Stimulated activated CD8-positive, alpha-beta memory T cell treated with anti-CD3 and anti-CD28 coated beads, Interleukin-12 subunit alpha, Interleukin-12 subunit beta, amount 100 ng/mL, for 4 hours (primary cell): ENCODE measurements around the gene TMEM19.

Source experiments
- DNase-seq: peaks from one replicate; pipeline ENCODE4 v3.0.0-alpha.2; 2020; ENCODE audit warnings: low read depth

TMEM19 gene

DNA sequence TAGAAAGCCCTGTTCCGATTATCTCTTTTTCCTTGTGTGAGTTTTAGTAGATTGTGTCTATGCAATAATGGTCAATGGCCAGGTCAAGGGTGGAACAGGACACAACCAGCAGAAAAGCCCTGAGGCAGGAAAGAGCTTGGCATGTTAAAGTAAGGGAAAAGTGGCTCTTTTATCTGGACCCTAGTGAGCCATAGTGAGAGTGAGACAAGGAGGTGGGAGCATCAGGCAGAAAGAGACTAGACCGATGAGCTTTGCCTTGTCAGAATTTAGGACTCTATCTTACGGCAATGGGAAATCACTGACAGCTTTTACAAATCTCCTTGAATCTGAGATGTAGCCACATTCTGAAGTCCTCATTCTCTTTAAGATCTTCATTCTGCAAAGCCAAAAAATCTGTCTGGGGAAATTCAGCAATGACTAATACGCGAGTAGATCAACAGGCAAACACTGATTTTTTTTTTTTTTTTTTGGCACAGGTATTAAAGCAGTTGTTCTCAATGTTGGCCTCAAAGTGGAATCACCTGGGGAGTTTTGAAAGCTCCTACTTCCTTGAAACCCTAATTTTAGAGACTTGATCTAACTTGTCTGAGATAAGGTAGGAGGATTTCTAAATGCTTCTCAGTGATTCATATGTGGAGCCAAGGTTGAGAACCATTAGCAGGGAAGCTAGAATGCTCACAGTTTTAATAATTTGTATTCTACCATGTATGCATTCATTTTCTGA is 33.9 kb downstream of the TMEM19 start:
- DNase-seq, result no peak

DNA sequence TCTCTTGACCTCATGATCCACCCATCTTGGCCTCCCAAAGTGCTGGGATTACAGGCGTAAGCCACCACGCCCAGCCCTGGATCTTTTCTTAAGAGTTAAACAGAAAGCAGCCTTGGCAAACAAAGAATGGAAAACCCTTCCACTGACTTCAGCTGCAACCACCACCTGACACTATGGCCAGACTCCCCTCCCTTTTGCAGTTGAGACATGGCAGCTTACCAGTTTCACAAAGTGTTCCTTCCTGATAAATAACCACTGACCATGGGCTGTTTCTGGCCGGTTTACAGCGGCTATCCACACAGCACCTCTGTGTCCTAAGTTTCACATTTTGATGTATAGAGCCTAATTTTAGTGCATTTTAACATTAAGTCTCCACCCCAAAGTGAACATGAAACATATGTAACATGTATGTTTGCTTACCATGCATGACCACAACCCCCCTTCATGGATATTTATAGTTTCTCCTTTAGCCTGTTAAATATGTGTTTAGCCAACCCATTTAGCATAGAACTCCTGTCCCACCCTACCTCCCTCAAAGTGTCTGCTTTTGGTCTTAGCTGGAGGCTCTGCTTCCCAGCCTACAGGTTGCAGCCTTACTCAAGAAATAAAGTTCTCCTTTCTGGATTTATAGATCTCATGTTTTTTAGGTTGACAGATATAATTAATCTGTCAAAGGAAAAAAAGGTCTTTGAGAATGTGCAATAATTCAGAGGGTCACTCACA is 36.1 kb downstream of the TMEM19 start:
- no peak for DNase-seq

DNA sequence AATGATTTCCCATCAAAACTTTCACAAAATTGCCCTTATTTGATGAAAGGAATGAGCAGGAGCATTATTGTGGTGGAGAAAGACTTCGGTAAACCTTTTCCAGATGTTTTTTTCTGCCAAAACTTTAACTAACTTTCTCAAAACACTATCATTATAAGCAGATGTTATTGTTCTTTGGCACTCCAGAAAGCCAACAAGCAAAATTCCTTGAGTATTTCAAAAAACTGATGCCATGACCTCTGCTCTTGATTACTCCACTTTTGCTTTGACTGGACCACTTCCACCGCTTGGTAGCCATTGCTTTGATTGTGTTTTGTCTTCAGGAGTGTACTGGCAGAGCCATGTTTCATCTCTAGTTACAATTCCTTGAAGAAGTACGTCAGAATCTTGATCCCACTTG is 39.1 kb downstream of the TMEM19 start:
- DNase-seq, result no peak

DNA sequence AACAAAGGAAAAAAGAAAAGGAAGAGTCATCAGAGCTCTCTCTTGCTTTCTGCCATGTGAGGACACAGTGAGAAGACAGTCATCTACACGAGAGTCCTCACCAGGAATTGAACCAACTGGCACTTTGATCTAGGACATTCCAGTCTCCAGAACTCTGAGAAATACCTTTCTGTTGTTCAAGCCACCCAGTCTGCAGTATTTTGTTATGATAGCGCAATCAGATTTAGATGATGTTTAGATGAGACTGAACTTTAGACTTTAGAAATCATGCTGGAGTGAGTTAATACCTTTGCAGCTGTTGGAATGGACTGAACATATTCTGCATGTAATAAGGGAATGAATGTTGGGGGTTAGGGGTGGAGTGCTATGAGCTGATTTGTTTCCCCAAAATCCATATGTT is 40.7 kb downstream of the TMEM19 start:
- DNase-seq, result no peak

DNA sequence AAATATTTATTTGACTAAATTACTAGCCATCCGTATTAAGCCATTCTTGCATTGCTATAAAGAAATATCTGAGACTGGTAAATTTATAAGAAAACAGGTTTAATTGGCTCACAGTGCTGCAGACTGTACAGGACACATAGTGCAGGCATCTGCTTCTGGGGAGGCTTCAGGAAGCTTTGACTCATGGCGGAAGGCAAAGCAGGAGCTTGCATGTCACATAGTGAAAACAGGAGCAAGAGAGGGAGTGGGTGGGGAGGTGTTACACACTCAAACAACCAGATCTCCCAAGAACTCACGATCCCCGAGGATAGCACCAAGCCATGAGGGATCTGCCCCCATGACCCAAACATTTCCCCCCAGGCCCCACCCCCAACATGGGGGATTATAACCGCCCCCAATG is 42.1 kb downstream of the TMEM19 start:
- no peak for DNase-seq

DNA sequence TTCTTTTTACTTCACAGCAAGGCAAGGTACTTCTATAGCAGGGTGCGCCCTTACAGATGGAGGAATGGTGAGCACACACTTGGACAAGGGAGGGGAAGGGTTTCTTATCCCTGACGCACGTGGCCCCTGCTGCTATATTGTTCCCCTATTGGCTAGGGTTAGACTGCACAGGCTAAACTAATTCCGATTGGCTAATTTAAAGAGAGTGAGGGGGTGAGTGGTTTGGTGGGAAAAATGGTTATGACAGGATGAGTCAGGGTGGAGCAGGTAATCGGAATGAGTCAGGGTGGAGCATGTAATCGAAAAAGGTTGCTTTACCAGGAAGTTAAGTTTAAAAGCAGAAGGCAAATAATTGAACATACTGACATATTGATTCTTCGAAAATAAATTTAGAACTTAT is 45.1 kb downstream of the TMEM19 start:
- DNase-seq, result no peak

DNA sequence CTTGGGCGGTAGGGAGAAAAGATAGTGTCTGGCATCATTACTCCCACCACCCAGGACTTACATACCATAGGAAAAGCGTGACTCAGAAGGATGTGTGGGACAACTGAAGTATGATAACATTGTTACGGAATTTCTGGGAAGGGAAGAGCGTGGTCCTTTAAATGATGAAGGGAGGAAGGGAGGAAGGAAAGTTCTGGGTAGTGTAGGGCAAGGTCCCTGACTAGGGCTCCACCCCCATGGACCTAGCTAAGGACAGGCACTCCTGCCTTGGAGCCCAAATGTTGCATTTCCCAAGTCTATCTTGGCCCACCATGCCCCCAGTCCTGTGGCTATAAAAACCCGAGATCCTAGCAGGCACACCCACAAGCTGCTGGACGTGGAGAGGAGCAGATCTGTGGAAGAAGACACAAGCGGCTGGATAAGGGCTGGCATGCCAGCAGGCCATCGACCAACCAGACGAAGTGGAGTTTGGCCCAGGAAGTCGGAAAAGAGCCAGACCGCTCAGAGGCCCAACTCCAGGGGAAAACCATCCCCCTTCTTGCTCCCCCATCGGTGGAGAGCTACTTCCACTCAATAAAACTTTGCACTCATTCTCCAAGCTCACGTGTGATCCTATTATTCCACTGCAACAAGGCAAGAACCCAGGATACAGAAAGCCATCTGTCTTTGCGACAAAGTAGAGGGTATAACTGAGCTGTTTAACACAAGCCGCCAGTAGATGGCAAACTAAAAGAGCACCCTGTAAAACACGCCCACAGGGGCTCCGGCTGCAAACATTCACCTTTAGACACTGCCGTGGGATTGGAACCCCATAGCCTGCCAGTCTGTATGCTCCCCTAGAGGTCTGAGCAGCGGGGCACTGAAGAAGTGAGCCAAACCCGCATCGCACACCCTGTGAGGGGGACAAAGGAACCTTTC is 45.8 kb downstream of the TMEM19 start:
- DNase-seq, result no peak

DNA sequence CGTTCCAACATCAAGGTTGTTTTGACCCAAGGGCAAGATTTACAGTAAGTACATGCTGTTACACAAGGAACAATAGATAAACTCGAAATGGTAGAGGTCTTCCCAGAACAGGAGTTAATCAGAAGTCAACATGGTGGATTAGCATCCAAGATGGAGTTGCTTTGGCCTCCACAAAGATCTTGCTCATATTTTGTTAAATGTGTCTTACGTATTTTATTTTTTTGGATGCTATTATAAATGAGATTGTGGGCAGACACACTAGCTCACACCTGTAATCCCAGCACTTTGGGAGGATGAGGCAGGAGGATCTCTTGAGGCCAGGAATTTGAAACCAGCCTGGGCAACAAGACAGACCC is 46.5 kb downstream of the TMEM19 start:
- no peak for DNase-seq

DNA sequence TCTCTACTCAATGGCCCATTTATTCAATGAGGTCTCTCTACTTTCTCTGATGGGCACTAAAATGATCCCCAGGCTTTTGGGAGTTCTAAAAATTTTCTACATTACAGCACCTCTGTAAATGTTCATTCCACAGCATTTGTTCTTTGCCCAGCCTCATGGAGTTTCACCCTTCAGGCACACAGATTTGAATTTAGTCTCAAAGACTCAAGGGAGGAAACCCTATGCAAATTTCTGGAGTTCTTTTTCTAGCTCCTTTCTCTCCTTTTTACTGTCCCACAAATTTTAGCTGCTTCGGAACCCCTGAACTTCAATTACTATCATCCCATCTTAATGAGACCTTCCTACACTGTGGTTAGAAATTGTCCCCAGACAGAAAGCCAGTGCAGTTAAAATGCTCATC is 51.3 kb downstream of the TMEM19 start:
- no peak for DNase-seq

DNA sequence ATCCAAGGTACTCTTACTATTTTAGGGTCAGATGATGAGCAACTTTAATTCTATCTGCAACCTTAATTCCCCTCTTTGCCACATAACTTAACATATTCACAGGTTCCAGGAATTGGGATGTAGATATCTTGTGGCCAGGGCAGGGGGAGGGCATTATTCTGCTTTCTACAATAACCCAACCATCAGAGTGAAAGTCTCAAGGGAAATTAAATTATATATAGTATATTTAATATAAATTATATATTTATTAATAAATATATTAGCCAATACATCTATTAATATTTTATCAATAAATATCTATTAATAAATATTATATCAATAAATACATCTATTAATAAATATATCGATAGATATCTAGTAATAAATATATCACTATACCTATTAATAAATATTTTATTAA is 57.1 kb downstream of the TMEM19 start:
- DNase-seq, result no peak

DNA sequence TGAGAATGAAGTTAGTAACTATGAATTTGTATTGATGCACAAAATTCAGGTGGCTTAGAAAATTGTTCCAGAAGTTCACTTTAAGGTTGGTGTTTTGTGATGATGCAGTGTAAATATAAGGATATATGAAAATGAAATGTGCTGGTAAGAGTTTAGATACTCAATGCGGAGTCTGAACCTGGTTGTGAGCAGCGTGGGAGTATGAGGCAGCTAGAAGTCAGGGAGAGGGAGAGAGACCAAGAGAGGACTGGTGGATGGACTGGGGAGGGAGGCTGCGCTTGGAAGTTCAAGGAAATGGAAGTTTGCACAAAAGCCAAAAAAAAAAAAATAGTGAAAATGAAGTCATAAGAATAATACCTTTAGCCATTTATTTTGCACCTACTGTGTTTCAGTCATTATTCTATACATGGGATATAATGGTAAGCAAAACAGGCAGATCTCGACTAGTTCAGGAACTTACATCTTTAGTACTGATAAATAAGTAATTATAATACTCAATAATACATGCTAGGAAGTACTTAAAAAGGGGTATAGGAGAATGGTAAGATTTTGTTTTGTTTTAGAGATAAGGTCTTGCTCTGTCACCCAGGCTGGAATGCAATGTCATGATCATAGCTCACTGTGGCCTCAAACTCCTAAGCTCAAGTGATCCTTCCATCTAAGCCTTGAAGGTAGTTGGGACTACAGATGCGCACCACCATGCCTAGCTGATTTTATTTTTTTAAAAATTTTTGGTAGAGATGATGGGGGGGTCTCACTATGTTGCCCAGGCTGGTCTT is 58.8 kb downstream of the TMEM19 start:
- DNase-seq, result no peak

DNA sequence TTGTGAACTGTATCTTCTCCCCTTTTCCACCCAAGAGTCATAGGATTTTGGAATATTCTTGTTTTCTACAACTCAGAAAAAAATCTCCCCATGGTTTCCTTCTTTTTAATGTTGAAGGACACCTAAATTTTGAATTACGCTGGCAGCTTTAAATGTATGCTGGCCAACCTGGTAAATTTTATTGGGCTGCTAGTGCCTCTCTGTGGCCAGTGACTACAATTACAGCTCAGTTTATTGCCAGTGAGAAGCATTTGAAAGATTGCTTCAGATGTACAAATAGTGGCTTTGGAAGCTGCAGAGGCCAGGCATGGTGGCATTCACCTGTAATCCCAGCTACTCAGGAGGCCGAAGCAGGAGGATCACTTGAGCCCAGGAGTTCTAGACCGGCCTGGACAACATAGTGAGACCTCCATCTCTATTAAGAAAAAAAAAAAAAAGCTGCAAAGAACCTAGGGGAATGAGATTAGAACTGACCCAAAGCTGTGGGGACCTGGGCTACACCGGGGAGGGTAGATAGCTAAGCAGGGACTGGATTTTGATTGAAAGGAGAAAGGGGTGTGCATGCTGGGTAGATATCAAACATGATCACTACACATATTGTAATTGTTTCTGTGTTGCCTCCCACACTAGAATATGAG is 61.2 kb downstream of the TMEM19 start:
- peak; percentile 25 for DNase-seq

DNA sequence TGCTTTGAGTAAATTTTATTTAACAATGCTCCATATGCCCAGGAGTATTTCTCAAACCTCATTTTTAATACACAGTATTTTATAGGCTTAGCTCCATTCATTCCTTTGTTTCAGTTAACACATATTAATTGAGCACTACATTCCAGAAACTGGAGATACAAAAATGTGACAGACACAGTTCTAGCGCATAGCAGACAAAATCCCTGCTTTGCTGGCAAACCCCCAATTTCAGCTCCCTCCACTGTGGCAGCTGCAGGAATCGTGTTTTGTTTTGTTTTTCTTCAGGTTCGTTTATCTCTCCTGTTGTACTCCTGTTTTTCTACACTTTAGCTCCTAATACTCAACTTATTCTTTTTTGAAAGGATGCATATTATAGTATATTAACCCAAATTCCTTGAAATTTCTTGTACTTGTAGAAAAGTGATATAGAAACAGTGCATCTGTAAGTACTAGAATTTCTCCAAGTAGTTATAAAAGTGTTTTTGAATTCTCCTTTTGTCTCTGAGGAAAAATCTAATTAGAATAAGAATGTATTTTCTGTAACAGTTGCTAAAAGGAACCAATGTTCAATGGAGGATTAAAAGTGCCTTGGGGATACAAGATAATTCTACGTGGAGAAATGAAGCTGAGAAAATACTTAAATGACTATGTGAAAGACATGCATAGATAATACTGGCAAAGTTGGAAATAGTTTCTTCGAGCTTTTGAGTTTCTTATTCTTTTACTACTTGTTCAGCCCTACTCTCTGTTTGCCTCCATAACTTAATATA is 62.4 kb downstream of the TMEM19 start:
- DNase-seq, result no peak

DNA sequence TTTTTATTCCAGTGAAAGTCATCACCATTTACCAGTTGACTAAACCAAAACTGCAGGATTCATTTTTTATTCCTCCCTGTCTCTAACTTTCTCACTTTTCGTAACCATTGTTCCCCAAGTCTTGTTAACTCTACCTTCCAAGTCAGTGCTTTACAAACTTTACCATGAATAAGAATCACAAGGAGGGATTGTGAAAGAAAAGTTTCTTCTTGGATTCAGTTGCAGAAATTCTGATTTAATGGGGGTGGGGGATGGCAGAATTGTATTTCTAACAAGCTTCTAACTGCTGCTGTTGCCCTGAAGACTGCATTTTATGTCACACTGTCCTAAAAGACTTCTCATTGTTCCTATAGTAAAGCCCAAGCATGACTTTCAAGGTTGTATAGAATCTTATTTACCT is 63.8 kb downstream of the TMEM19 start:
- no peak for DNase-seq

DNA sequence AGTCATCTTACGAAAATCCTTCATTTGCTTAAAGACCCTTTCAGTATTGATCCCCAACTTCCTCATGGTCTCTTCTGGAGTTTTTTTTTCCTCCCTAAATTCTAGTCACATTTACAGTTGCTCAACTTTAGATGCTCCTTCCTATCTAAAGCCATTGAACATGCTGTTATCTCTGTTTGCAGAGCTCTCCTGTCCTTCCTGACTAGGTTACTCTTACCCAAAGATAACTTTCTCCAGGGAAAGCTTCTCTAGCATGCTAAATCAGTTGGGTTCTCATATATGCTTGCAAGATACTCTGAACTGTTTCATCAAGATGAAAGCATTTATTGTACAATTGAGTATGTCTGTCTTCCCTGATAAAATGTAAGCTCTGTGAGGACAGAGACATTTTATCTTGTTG is 67.0 kb downstream of the TMEM19 start:
- no peak for DNase-seq
